PFSK-1 (cell line): ENCODE data around the gene DGKG.

Experiments used
- FOXP2 ChIP-seq: optimal IDR thresholded peaks from 2 replicates; pipeline ENCODE3; 2011; ENCODE audit warnings: borderline replicate concordance, control low read depth, inconsistent platforms; ENCODE audit not compliant: insufficient read depth; ENCODE audit errors: extremely low read length, extremely low read depth
- POLR2AphosphoS5 ChIP-seq: IDR thresholded peaks from 2 replicates; pipeline ENCODE4 v1.6.1; 2012; ENCODE audit warnings: low read depth, mild to moderate bottlenecking, control low read depth, low read length, moderate library complexity
- REST ChIP-seq, 2 experiments: IDR thresholded peaks; 2 replicates each; pipeline versions ENCODE4 v1.6.1 to v1.8.0; 2011 to 2012; ENCODE audit warnings: low read depth in 2 of 2, low read length in 2 of 2, control low read depth in 1 of 2, inconsistent platforms in 1 of 2, mild to moderate bottlenecking in 1 of 2, moderate library complexity in 1 of 2; ENCODE audit not compliant: insufficient read depth in 1 of 2
- SIN3A ChIP-seq: IDR thresholded peaks from 2 replicates; pipeline ENCODE4 v1.6.1; 2012; ENCODE audit warnings: mild to moderate bottlenecking, low read length, moderate library complexity, borderline replicate concordance; ENCODE audit not compliant: insufficient read depth
- TAF1 ChIP-seq: IDR thresholded peaks from 2 replicates; pipeline ENCODE4 v1.6.1; 2012; ENCODE audit warnings: low read length, control low read depth, borderline replicate concordance; ENCODE audit not compliant: insufficient read depth

Gene DGKG

GRCh38 chr3:186361246-186361761 lies 730 bp downstream of the DGKG start:
- TF ChIP-seq POLR2AphosphoS5 (no peak), TAF1 (no peak)

- TF ChIP-seq TAF1 (no peak), REST (IDR thresholded peaks at IDR 0.05; ENCODE audit: insufficient read depth in 1 of 2, low read depth in 2 of 2, low read length in 2 of 2) (no peak)
Measured at GRCh38 chr3:186360779-186361178, 1.3 kb downstream of the DGKG start.

GRCh38 chr3:186359078-186359477 lies 3.0 kb downstream of the DGKG start:
- TF ChIP-seq FOXP2 (no peak), POLR2AphosphoS5 (no peak), SIN3A (no peak), REST (IDR thresholded peaks at IDR 0.05; ENCODE audit: insufficient read depth in 1 of 2, low read depth in 2 of 2, low read length in 2 of 2) (no peak), TAF1 (no peak)

GRCh38 chr3:186356152-186356551 lies 5.9 kb downstream of the DGKG start:
- TF ChIP-seq POLR2AphosphoS5 (no peak), TAF1 (no peak), SIN3A (no peak), REST (IDR thresholded peaks at IDR 0.05; ENCODE audit: insufficient read depth in 1 of 2, low read depth in 2 of 2, low read length in 2 of 2) (no peak), FOXP2 (no peak)

DNA sequence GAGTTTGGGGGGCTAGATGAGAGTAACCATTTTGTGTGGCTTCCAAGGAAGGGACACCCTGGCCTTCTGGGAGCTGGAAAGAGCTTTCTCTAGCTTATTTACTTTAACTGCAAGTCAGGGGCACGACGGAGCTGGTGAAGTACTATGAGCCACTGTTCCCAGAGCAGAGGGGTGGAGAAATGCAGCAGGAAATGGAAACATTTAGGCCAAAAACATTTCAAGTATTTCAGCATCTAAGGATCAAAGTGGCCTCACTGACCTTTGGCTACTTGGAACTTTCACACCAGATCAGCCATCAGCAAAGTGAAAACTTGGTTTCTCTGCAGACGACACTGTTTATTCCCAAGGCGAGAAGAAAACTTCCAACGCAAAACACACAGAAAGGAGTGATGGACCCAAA lies 7.9 kb downstream of the DGKG start:
- no peak for TF ChIP-seq REST (IDR thresholded peaks at IDR 0.05; ENCODE audit: insufficient read depth in 1 of 2, low read depth in 2 of 2, low read length in 2 of 2)
- no peak for TF ChIP-seq POLR2AphosphoS5
- no peak for TF ChIP-seq SIN3A
- TF ChIP-seq FOXP2, result no peak
- TF ChIP-seq TAF1, result no peak
